ENCODE measurements around the gene BOK.

The BOK gene

GRCh38 chr2:241598487-241598886, 39.9 kb downstream of the BOK start:
- no peak for DNase-seq (ENCODE audit: low read depth, low spot score)

- DNase-seq (ENCODE audit: low read depth, low spot score), result no peak
Measured at GRCh38 chr2:241599615-241600014, 41.1 kb downstream of the BOK start.

- no peak for DNase-seq (ENCODE audit: low read depth, low spot score)
Measured at GRCh38 chr2:241601841-241602240, 43.3 kb downstream of the BOK start.

GRCh38 chr2:241602720-241603119, 44.2 kb downstream of the BOK start:
- no peak for DNase-seq (ENCODE audit: low read depth, low spot score)

- no peak for DNase-seq (ENCODE audit: low read depth, low spot score)
Measured at GRCh38 chr2:241603686-241604085, 45.1 kb downstream of the BOK start.

- no peak for DNase-seq (ENCODE audit: low read depth, low spot score)
Measured at GRCh38 chr2:241606186-241606585, 47.6 kb downstream of the BOK start.

- DNase-seq (ENCODE audit: low read depth, low spot score), result no peak
Measured at GRCh38 chr2:241607162-241607885, 48.8 kb downstream of the BOK start.

- DNase-seq (ENCODE audit: low read depth, low spot score), result no peak
Measured at GRCh38 chr2:241608881-241609280, 50.3 kb downstream of the BOK start.

GRCh38 chr2:241609859-241610793, 51.6 kb downstream of the BOK start:
- DNase-seq (ENCODE audit: low read depth, low spot score), result peak; percentile 87

GRCh38 chr2:241611062-241611461, 52.5 kb downstream of the BOK start:
- no peak for DNase-seq (ENCODE audit: low read depth, low spot score)

GRCh38 chr2:241612156-241613016, 53.8 kb downstream of the BOK start:
- DNase-seq (ENCODE audit: low read depth, low spot score), result no peak

GRCh38 chr2:241613017-241613780, 54.7 kb downstream of the BOK start:
- no peak for DNase-seq (ENCODE audit: low read depth, low spot score)

- no peak for DNase-seq (ENCODE audit: low read depth, low spot score)
Measured at GRCh38 chr2:241615041-241615440, 56.5 kb downstream of the BOK start.

GRCh38 chr2:241615522-241616052, 57.0 kb downstream of the BOK start:
- DNase-seq (ENCODE audit: low read depth, low spot score), result no peak

GRCh38 chr2:241616168-241617125, 57.9 kb downstream of the BOK start:
- DNase-seq (ENCODE audit: low read depth, low spot score), result no peak

GRCh38 chr2:241617431-241618154, 59.0 kb downstream of the BOK start:
- no peak for DNase-seq (ENCODE audit: low read depth, low spot score)

GRCh38 chr2:241618296-241618805, 59.8 kb downstream of the BOK start:
- DNase-seq (ENCODE audit: low read depth, low spot score), result no peak

GRCh38 chr2:241618829-241619228, 60.3 kb downstream of the BOK start:
- no peak for DNase-seq (ENCODE audit: low read depth, low spot score)
